MCF 10A (cell line): Measurements from ENCODE around the gene NSRP1. TPM values are rescaled to one million over a fixed set of nuclear protein-coding genes. Genes with fewer than 3 reads are reported as not detected.
A peak's percentile ranks its signal among the peaks of the same experiment; 100 is the strongest.

Experiments
- BruUV-seq: library from RNA; stranded (reverse); fragments of 400-500 nt; replicated peaks from 2 replicates; lab custom pipeline; 2021; lab: Mats Ljungman, UMichigan
- CTCF ChIA-PET: fragments of 300-600 bp; sonication (Branson Sonifier 250); formaldehyde crosslinking; extraction: SDS; loops from one replicate; lab custom pipeline; 2021; ENCODE audit warnings: antibody characterized with exemption, inconsistent platforms; lab: Yijun Ruan, JAX
- POLR2A ChIA-PET: fragments of 300-600, 350-650 bp; sonication (Branson Sonifier 250); formaldehyde crosslinking; extraction: SDS; loops from one replicate; lab custom pipeline; 2020; ENCODE audit warnings: antibody characterized with exemption, inconsistent platforms; lab: Yijun Ruan, JAX
- DNase-seq: peaks from one replicate; pipeline ENCODE4 v3.0.0-alpha.2; 2018; ENCODE audit not compliant: unreplicated experiment
- H3K27ac Mint-ChIP-seq: one replicate; pipeline ENCODE4 v1.8.0; 2022; ENCODE audit warnings: mild to moderate bottlenecking, low read depth, mixed read lengths; ENCODE audit not compliant: unreplicated experiment
- H3K27me3 Mint-ChIP-seq: one replicate; pipeline ENCODE4 v1.8.0; 2022; ENCODE audit warnings: mixed read lengths; ENCODE audit not compliant: insufficient read depth, unreplicated experiment
- H3K36me3 Mint-ChIP-seq: one replicate; pipeline ENCODE4 v1.8.0; 2022; ENCODE audit warnings: mild to moderate bottlenecking, moderate library complexity, mixed read lengths; ENCODE audit not compliant: insufficient read depth, unreplicated experiment
- H3K4me1 Mint-ChIP-seq: one replicate; pipeline ENCODE4 v1.8.0; 2022; ENCODE audit warnings: mixed read lengths; ENCODE audit not compliant: insufficient read depth, unreplicated experiment
- H3K4me3 Mint-ChIP-seq: one replicate; pipeline ENCODE4 v1.8.0; 2022; ENCODE audit warnings: mild to moderate bottlenecking, moderate library complexity, mixed read lengths; ENCODE audit not compliant: unreplicated experiment
- H3K9me3 Mint-ChIP-seq: one replicate; pipeline ENCODE4 v1.8.0; 2022; ENCODE audit warnings: mixed read lengths; ENCODE audit not compliant: unreplicated experiment
- intact Hi-C: fragments of 100-400 bp; cut with micrococcal nuclease; formaldehyde crosslinking; loops from 2 replicates; pipeline ENCODE4 v1.14.1; 2022
- total RNA-seq: library from RNA; stranded (reverse); gene quantifications from 2 replicates; pipeline ENCODE4 v1.2.3, GENCODE V29; 2022
- TF ChIP-seq, protein P1 (sequence below): fragments of 200-600 bp; IDR thresholded peaks from one replicate; pipeline ENCODE4 v1.8.0; 2022; ENCODE audit warnings: antibody characterized with exemption, mild to moderate bottlenecking; ENCODE audit not compliant: unreplicated experiment

NSRP1 gene
- total RNA-seq, 1 experiment from 2014 or later, result 57.3 TPM

DNA sequence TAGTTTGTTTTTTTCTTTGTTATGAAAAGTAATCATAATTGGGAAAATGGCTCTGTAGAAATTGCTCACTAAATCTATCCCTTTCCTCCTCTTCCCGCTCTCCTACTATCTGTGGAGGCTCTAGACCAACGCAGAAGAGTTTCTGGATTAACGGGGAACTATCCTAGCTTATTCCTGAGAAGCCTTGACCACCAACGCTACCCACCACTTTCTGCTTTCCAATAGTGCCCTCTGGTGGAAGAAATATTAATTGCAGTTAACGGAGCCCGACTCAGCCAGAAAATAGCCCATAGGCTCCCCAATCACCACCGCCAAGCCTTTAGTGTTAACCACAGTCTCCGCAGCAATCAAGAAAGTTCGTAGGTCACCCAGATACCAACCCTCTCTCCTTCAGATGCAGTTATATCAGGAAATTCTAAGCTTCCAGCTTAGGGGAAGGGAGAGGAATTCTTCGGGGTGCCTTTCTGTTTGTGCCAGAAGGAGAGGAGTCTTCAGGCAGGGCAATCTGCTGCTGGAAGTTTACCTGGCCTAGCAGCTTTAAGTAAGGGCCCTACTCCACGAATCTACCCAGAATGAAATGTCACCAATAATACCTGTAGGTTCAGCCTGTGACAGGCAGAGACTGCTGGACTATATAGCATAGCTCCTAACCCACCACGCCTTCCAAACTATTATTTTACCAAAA is 23.0 kb upstream of the NSRP1 start:
- peak; percentile 73 for DNase-seq
- BruUV-seq, result no TSS peak
- Mint-ChIP-seq H3K9me3 (no peaks in the 10 kb centered on the region), H3K4me1 (peaks cover 14% of the 10 kb centered on the region), H3K4me3 (no peak overlapping the region), H3K27me3 (peaks cover 29% of the 10 kb centered on the region), H3K36me3 (no peaks in the 10 kb centered on the region), H3K27ac (no peak overlapping the region)
- TF ChIP-seq, protein P1, sequence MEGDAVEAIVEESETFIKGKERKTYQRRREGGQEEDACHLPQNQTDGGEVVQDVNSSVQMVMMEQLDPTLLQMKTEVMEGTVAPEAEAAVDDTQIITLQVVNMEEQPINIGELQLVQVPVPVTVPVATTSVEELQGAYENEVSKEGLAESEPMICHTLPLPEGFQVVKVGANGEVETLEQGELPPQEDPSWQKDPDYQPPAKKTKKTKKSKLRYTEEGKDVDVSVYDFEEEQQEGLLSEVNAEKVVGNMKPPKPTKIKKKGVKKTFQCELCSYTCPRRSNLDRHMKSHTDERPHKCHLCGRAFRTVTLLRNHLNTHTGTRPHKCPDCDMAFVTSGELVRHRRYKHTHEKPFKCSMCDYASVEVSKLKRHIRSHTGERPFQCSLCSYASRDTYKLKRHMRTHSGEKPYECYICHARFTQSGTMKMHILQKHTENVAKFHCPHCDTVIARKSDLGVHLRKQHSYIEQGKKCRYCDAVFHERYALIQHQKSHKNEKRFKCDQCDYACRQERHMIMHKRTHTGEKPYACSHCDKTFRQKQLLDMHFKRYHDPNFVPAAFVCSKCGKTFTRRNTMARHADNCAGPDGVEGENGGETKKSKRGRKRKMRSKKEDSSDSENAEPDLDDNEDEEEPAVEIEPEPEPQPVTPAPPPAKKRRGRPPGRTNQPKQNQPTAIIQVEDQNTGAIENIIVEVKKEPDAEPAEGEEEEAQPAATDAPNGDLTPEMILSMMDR, result peak; percentile 78
- ChIA-PET POLR2A (interaction anchor here (0.6 to 1.5 kb wide), 8 partner anchors 55 to 455 kb away, joined by 3 to 6 read pairs (median 4); partner anchors contain the start of genes EFCAB5 and SSH2), CTCF (interaction anchor here (0.5 to 10.1 kb wide), 44 partner anchors 9 to 820 kb away, joined by 3 to 112 read pairs (median 5); partner anchors contain the start of genes ANKRD13B, EFCAB5 and SSH2)
- intact Hi-C loops, result loop anchor here (1.0 to 5.0 kb wide), 5 partner anchors 67 to 511 kb away; partner anchors contain the start of gene SSH2

DNA sequence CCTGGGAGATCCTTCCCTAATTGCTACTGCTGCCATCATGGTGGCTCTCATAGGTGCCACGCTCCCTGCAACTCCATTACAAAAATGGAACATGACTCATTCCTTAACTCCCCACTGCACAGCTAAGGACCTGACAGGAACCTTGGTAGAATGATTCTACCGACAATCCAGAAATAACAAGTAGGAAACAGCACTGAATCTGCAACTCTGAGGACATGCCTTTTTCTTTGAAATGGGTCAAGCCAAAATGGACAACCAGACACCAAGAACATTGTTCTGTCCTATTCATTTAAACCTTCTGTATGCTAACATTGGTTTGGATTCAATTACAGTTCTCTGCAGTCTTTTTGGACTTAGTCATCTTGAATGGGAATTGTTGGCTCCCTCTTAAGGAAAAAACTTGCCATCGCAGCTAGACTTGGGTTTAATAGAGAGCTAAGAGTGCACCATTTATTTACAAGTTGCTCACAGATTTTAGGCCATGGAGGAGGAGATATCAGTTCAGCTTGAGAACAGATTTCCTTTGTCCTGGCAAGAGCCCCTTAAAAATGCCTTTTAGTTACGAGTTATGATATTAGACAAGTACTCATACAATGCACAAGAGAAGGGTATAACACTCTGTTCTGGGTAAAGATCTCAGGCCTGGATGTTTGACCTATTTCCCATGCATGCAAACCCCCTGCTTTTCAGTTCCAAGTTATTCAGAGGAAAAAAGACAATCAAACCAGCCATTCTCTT is 20.9 kb upstream of the NSRP1 start:
- Mint-ChIP-seq H3K36me3 (no peaks in the 10 kb centered on the region), H3K9me3 (no peaks in the 10 kb centered on the region), H3K27ac (peak overlapping the region; percentile 71), H3K27me3 (peaks cover 22% of the 10 kb centered on the region), H3K4me1 (peaks cover 14% of the 10 kb centered on the region), H3K4me3 (no peak overlapping the region)
- peak; percentile 71 for DNase-seq
- CTCF ChIA-PET, result interaction anchor here (0.5 to 10.1 kb wide), 21 partner anchors 9 to 984 kb away, joined by 3 to 112 read pairs (median 4); partner anchors contain the start of gene SSH2
- intact Hi-C loops, result no loop called here
- POLR2A ChIA-PET, result interaction anchor here (0.6 to 1.0 kb wide), 3 partner anchors 9 to 455 kb away, joined by 3 to 5 read pairs (median 4); no protein-coding TSS in a partner anchor
- no TSS peak for BruUV-seq
- TF ChIP-seq, protein P1, result peak; percentile 31

DNA sequence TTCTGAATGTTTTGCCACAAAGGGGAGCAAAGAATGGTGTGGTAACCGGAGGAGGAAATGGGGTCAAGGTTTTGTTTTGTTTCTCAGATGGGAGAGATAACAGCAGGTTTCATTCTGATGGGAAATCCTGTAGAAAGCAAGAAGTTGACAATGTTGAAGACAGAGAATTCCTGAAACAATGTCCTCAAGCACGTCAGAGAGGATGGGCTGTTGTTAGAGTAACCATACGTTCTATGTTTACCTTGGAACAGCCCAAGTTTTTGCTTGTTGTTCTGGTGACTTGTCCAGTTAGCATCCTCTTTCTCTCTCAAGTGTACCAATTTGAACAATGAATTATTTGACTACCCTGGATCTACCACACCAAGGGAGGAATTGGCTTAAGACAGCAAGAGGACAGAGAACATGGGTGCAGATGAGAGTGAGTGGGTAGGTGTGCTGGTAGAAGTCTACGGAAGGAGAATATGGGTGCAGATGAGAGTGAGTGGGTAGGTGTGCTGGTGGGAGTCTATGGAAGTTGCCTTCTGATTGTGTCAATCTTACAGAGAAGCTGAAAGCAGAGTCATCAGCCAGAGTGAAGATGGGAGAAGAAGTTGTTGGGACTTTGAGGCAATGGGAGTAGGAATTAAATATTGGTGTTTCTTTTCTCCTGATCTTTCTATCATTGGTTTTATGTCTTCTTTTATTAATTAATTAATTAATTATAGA is 14.8 kb upstream of the NSRP1 start:
- Mint-ChIP-seq H3K4me3 (no peak overlapping the region), H3K27ac (no peak overlapping the region), H3K4me1 (peaks cover 5% of the 10 kb centered on the region), H3K36me3 (no peaks in the 10 kb centered on the region), H3K9me3 (no peaks in the 10 kb centered on the region), H3K27me3 (peaks cover 10% of the 10 kb centered on the region)
- intact Hi-C loops, result loop anchor here (10.0 kb wide), 1 partner anchor 623 kb away; no protein-coding TSS in a partner anchor
- BruUV-seq, result no TSS peak
- TF ChIP-seq, protein P1, result no peak
- ChIA-PET CTCF (interaction anchor here (5.7 kb wide), 1 partner anchor 8 kb away, joined by 70 read pairs; no protein-coding TSS in a partner anchor), POLR2A (interaction anchor here (0.6 to 1.2 kb wide), 3 partner anchors 13 to 89 kb away, joined by 3 read pairs; no protein-coding TSS in a partner anchor)
- DNase-seq, result no peak
